RPMI7951 (cell line): ENCODE measurements around the gene SYN1. TPM values are rescaled to one million over a fixed set of nuclear protein-coding genes. Genes with fewer than 3 reads are reported as not detected.
A peak's percentile ranks its signal among the peaks of the same experiment; 100 is the strongest.
"Not testable (repeated sequence)": the region's sequence is repeated elsewhere in the genome, so short reads cannot be mapped to it uniquely, and the experiment has no call there.

ENCODE experiments used
- DNase-seq: peaks from one replicate; pipeline ENCODE4 v3.0.0-alpha.2; 2012; ENCODE audit warnings: low read depth
- total RNA-seq: library from RNA; depleted of rRNA; stranded (reverse); fragments of >200 nt; shearing (Covaris generic); gene quantifications from 2 replicates; pipeline ENCODE4 v1.2.3, GENCODE V29; 2014; rRNA removed

Gene SYN1
- 0.12 and 0.20 TPM in 2 replicates for total RNA-seq

DNA sequence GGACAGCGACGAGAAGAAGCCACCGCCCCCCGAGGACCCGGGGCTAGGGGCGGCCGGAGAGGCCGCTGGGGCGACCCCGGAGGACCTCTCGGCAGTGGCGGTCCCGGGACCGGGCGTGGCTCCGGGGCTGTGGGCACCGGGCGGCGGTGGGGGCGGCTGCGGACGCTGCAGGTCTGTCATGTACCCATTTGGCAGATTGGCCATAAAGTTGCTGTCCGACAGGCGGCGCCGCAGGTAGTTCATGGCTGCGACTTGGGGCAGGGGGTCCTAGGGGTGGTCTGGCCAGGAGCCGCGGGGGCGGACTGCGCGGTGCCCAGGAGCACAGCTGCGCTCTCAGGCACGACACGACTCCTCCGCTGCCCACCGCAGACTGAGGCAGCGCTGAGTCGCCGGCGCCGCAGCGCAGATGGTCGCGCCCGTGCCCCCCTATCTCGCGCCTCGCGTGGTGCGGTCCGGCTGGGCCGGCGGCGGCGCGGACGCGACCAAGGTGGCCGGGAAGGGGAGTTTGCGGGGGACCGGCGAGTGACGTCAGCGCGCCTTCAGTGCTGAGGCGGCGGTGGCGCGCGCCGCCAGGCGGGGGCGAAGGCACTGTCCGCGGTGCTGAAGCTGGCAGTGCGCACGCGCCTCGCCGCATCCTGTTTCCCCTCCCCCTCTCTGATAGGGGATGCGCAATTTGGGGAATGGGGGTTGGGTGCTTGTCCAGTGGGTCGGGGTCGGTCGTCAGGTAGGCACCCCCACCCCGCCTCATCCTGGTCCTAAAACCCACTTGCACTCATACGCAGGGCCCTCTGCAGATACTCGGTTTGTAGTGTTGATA lies at the start of gene SYN1:
Gene SYN1, minus strand, starts transcription at position 372 of the 817 bp plus-strand sequence. Its CDS starts 129 bp downstream, at position 243.
- peak; percentile 80 for DNase-seq

GRCh38 chrX:47665797-47666196 lies 46.1 kb upstream of the SYN1 start:
- DNase-seq: not testable (repeated sequence)

GRCh38 chrX:47664737-47665136 lies 45.1 kb upstream of the SYN1 start:
- no peak for DNase-seq

DNA sequence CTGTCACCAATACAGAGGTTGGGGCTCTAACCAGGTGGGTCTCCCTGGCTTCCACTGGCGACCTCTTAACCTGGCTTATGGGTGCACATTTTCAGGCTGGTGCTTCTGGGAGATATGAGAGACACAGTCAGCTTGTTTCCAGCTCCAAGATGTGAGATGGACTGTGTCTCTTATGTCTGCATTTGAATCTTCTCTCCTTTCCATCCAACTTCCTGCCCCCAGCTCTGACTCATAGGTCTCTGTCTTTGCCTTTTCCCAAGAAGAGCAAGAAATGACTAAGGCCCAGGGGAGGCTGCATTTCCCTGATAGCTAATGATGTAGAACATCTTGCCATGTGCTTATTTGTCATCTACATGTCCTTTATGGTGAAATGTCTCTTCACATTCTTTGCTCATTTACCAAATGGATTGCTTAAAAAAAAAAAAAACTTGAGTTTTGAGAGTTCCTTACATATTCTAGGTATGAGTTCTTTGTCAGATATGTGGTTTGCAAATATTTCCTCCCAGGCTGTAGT lies 42.5 kb upstream of the SYN1 start:
- DNase-seq: peak; percentile 89

DNA sequence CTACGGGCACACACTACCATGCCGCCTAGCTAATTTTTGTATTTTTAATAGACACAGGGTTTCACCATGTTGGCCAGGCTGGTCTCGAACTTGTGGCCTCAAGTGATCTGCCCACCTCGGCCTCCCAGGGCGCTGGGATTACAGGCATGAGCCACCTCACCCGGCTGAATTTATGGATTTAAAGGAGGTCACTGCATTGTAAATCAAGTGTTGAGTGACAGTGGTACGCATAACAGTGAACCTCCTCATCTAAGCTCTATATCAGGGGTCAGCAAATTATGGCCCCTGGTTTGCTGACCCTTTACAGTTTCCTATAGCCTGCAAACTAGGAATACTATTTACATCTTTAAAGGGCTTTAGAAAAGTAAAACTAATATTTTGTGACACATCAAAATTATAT lies 41.9 kb upstream of the SYN1 start:
- DNase-seq: no peak

GRCh38 chrX:47659421-47659726 lies 39.7 kb upstream of the SYN1 start:
- DNase-seq: no peak

DNA sequence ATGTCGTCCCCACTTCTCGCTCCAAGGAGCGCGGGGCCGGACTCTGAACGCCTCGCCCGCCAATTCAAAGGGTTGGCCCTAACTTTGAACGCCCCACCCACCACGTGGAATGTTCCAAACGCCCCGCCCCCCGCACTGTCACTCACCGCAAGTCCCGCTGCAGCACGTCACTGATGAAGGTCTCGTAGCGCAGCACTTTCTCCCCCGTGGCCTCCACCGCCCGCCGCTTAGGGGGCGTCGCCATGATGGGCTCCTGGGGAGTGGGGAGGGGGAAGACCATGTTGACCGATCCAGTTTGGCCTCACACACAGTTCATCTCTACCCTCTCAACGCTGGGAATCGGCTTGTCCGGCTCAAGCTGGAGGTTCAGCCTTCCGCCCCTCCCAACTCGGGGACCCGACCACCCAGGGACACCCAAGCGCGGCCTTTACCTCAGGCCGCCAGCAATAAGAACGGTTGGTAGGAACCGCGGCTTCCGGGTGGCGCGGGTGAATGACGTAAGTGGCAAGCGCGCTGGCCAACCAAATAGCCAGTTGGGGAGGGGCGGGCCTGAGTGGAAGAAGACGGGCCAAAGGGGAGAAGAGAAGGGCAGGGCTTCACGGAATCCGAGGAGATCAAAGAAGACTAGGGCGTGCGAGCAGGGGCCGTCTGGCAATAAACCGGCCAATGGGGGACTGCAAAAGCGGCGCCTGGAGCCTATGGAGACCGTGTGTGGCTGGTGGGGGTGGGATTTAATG lies 39.2 kb upstream of the SYN1 start, which contains the start of gene UXT:
Gene UXT, minus strand, starts transcription at position 497 of the 737 bp plus-strand sequence. Its CDS starts 253 bp downstream, at position 244.
- peak; percentile 97 for DNase-seq

DNA sequence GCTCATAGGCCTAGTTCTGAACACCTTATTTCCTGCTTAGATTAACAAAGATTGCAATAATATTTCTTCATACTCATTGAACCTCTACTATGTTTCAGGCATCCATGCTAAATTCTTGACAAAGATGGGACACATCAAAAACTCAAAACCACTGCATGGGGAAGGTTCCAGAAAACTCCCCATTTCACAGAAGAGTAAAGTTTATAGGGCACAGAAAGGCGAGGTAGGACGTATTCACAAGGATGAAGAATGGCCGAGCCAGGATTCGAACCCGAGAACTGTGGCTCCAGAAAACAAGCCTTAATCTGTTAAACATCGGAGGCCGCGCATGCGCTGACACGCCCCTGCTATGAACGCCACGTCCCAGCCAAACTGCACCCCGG lies 38.6 kb upstream of the SYN1 start:
- DNase-seq: no peak

DNA sequence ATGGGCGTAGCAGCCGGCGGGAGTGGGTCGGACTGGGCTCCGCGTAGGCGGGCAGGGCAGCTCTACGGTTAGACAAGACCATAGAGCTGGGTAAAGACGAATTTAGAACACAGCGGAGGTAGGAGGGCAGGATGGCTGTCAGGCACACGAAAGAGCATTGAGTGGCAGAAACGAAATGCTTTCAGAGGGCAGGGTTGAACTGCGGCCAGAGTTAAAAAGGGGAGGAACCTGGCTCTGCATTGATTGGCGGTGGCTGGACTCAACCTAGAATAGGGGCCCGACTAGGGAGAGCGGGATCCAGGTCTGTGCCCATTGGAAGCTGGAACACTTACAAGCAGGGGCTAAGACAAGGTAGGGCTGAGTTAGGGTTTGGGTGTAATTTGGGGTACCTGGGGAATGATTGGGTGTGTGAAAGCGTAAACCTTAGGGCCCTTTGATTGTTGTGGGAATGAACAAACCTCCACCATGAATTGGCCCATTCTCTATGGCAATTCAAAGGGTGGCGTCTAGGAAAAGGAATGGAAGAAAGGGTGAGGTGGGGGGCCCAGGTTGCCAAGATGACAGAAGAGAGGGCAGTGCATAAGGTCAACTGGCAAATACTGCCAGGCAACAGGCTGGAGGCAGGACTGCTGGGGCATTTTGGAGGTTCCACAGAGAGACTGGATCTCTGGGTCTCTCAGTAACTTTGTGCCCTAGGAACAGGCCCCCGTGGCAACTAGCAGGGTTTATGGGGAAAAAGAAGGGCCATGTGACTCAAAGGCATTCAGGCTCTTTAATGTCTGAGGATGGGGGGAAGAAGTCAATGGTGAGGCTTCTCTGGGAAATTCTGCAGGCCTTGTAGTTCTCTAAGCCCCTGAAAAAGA lies 31.6 kb upstream of the SYN1 start:
- DNase-seq: no peak

DNA sequence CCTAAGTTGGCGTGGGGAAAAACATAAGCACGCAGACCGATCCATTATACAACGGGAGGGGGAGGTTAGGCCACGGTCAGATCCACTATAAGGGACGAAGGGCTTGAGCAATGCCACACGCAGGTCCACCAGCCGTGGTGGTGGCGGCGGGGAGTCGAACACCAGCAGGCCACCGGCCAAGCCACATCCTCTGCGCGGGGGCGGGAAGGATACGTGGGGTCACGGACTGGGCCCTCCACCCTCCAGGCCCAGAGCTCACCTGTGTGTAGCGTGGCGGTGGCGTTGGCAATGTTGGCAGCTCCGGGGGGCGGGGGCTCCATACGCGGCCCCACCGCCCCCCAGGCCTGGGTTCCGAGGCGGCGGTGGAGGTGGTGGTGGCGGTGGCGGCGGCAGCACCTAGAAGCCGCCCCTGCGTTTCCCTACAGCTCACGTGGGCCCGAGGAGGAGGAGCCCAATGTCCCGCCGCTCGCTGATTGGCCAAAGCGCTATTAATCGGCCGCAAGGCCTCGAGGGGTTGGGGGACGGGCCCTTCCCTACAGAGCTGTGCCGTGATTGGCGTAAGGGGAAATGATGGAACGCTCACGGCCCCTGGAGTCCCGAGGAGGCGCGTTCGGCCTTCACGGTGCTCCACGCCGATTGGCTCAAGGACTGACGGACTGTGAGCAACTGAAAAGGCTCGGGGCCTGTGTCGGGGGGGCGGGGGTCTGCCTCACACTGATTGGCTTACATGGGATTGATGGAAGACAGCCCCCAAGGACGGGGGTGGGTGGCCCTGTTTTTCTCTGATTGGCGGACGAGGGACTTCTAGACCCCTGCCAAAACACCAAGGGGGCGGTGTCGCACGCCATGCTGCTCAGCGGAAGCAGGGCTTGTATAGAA lies 30.7 kb upstream of the SYN1 start, which contains the start of gene ELK1:
Gene ELK1, minus strand, starts transcription at position 400 of the 879 bp plus-strand sequence. CDS start 9,122 bp downstream, outside the sequence.
- peak; percentile 99 for DNase-seq

GRCh38 chrX:47649781-47650163 lies 30.1 kb upstream of the SYN1 start:
- no peak for DNase-seq

GRCh38 chrX:47649271-47649670 lies 29.6 kb upstream of the SYN1 start:
- DNase-seq: no peak

- DNase-seq: no peak
Observed at GRCh38 chrX:47648376-47648775, 28.7 kb upstream of the SYN1 start.

GRCh38 chrX:47646636-47647035 lies 27.0 kb upstream of the SYN1 start:
- DNase-seq: no peak

DNA sequence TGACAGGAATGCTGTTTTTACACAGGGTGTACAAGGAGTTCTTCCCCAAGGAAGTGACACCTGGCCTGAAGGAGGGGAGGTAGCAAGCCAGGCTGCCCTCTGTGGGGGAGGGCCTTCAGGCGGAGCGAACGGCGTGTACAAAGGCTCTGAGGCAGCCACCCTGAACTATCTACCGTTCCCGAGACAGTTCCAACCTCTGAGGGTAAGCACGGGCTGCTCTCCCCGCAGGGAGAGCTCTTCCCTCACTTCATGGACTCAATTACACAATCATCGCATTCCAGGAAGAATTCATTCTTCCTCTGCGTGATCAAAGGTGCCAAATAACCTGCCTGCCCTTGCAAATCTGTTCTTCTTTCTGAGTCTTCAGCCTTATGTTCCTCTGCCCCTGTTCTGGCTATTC lies 25.9 kb upstream of the SYN1 start:
- DNase-seq: no peak

DNA sequence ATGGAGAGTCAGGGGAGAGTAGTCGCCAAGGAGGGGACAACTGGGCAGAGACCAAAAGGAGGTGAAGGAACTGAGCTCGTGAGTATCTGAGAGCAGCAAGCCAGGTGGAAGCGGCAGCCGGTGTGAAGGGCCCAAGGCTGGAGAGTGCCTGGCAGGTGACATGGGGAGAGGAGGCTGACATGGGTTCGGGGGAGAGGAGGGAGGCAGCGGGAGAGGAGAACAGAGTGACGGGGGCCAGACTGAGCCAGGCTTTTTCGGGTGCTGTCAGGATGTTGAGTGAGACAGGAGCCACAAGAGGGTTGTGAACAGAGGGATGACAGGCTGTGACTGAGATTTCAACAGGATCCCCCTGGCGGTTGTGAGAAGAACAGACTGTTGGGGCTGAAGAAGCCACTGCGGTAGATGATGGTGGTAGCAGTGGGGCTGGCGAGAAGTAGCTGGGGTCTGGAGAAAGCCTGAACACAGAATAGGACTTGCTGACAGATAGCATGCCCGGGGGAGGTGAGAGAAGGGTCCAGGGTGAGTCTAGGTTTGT lies 25.0 kb upstream of the SYN1 start:
- DNase-seq: peak; percentile 19

DNA sequence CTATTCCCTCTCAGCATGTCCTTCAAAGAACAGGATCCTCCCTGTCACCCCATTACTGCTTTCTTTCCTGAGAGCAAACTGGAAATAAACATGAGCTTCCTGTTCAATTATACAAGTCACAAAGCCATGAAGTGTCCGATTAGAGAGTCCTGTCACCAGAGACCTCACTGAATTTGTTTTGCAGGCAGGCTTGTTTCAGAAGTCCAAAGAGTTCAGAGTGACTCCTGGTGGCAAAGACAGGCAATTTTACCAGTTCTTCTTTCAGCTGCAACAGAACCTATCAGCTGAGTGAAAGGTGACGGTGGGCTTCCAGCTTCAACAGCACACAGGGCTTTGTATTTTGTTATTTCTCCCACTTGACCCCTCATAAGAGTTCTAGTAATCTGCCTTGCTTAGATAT lies 24.3 kb upstream of the SYN1 start:
- DNase-seq: peak; percentile 22

GRCh38 chrX:47638816-47639215 lies 19.2 kb upstream of the SYN1 start:
- no peak for DNase-seq

- DNase-seq: no peak
Observed at GRCh38 chrX:47637546-47638195, 18.0 kb upstream of the SYN1 start.
